ENCODE results near the gene TMOD4.

The TMOD4 gene

GRCh38 chr1:151175041-151175741 is 590 bp downstream of the TMOD4 start:
- no peak for DNase-seq (ENCODE audit: low read depth in 2 of 2)

GRCh38 chr1:151171190-151171589 is 4.6 kb downstream of the TMOD4 start:
- no peak for DNase-seq (ENCODE audit: low read depth in 2 of 2)

- no peak for DNase-seq (ENCODE audit: low read depth in 2 of 2)
These were observed 8.7 kb downstream of the TMOD4 start for GRCh38 chr1:151167116-151167515.

GRCh38 chr1:151166505-151166956 is 9.2 kb downstream of the TMOD4 start:
- DNase-seq (ENCODE audit: low read depth in 2 of 2): no peak

GRCh38 chr1:151165738-151166504 is 9.9 kb downstream of the TMOD4 start, which contains the start of the genes LYSMD1 and SCNM1:
Gene LYSMD1, minus strand, starts transcription at chr1:151165902. Its CDS starts 644 bp downstream, at chr1:151165258.
Gene SCNM1, plus strand, starts transcription at chr1:151166144. Its CDS starts 9 bp downstream, at chr1:151166153.
- peak; percentile 92 to 95 for DNase-seq (ENCODE audit: low read depth in 2 of 2)

GRCh38 chr1:151165281-151165737 is 10.5 kb downstream of the TMOD4 start:
- no peak for DNase-seq (ENCODE audit: low read depth in 2 of 2)

- no peak for DNase-seq (ENCODE audit: low read depth in 2 of 2)
These were observed 11.0 kb downstream of the TMOD4 start for GRCh38 chr1:151164732-151165280.

GRCh38 chr1:151159373-151159772 is 16.4 kb downstream of the TMOD4 start:
- no peak for DNase-seq (ENCODE audit: low read depth in 2 of 2)

GRCh38 chr1:151158751-151159251 is 17.0 kb downstream of the TMOD4 start:
- DNase-seq (ENCODE audit: low read depth in 2 of 2): no peak

GRCh38 chr1:151158326-151158725 is 17.5 kb downstream of the TMOD4 start:
- peak; percentile 48 to 54 for DNase-seq (ENCODE audit: low read depth in 2 of 2)

- DNase-seq (ENCODE audit: low read depth in 2 of 2): peak; percentile 43 to 64
These were observed 18.7 kb downstream of the TMOD4 start for GRCh38 chr1:151157067-151157531.

GRCh38 chr1:151156515-151156819 is 19.3 kb downstream of the TMOD4 start, which contains the start of gene TNFAIP8L2:
Gene TNFAIP8L2, plus strand, starts transcription at chr1:151156649. Its CDS starts 2,049 bp downstream, at chr1:151158698.
- peak; percentile 70 to 83 for DNase-seq (ENCODE audit: low read depth in 2 of 2)

GRCh38 chr1:151147665-151148064 is 28.1 kb downstream of the TMOD4 start:
- no peak for DNase-seq (ENCODE audit: low read depth in 2 of 2)

GRCh38 chr1:151147132-151147503 is 28.7 kb downstream of the TMOD4 start:
- DNase-seq (ENCODE audit: low read depth in 2 of 2): no peak

GRCh38 chr1:151146412-151147131 is 29.2 kb downstream of the TMOD4 start, which contains the start of gene SEMA6C:
Gene SEMA6C, minus strand, starts transcription at chr1:151146631. Its CDS starts 4,010 bp downstream, at chr1:151142621.
- DNase-seq (ENCODE audit: low read depth in 2 of 2): peak; percentile 75 to 86

GRCh38 chr1:151146072-151146411 is 29.7 kb downstream of the TMOD4 start:
- no peak for DNase-seq (ENCODE audit: low read depth in 2 of 2)

GRCh38 chr1:151145304-151146071 is 30.3 kb downstream of the TMOD4 start:
- no peak for DNase-seq (ENCODE audit: low read depth in 2 of 2)

GRCh38 chr1:151144474-151145303 is 31.1 kb downstream of the TMOD4 start:
- DNase-seq (ENCODE audit: low read depth in 2 of 2): no peak

- no peak for DNase-seq (ENCODE audit: low read depth in 2 of 2)
These were observed 31.8 kb downstream of the TMOD4 start for GRCh38 chr1:151143986-151144385.

GRCh38 chr1:151143057-151143435 is 32.7 kb downstream of the TMOD4 start:
- no peak for DNase-seq (ENCODE audit: low read depth in 2 of 2)
